Measurements from ENCODE around the gene PRXL2A.
A peak's percentile ranks its signal among the peaks of the same experiment; 100 is the strongest.
"Not testable (repeated sequence)": the region's sequence is repeated elsewhere in the genome, so short reads cannot be mapped to it uniquely, and the experiment has no call there.

The PRXL2A gene

DNA sequence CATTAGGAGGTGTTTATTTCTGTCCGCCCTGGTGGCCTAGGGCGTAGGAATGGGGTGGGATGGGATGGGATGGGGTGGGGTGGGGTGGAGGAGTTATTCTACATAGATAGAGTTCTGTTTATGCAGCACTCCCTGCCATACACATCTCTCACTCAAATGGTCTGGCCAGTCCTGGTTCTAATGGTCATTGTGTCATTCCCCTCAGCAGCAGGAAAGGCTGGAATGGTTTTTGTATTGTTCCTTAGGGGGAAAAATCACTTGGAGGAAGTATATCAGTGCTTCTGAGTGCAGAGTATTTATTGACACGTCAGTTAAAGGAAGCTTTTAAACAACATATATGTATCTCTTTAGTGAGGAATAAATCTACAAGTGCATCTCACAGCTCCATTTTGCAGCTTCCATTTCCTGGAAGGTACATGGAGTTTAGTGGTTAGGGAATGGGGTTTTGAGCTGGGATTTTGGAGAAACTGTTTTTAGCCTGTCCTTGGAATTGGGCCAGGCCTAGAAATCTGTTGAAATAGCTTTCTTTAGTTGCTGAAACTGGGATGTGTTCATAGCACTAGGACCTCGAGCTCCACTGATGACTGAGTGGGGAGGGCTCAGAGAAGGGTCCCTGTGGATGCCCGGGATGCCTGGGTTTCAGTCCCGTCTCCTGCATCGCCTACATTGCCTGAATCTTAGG lies 54.1 kb downstream of the PRXL2A start:
- DNase-seq (ENCODE audit: low spot score): no peak

DNA sequence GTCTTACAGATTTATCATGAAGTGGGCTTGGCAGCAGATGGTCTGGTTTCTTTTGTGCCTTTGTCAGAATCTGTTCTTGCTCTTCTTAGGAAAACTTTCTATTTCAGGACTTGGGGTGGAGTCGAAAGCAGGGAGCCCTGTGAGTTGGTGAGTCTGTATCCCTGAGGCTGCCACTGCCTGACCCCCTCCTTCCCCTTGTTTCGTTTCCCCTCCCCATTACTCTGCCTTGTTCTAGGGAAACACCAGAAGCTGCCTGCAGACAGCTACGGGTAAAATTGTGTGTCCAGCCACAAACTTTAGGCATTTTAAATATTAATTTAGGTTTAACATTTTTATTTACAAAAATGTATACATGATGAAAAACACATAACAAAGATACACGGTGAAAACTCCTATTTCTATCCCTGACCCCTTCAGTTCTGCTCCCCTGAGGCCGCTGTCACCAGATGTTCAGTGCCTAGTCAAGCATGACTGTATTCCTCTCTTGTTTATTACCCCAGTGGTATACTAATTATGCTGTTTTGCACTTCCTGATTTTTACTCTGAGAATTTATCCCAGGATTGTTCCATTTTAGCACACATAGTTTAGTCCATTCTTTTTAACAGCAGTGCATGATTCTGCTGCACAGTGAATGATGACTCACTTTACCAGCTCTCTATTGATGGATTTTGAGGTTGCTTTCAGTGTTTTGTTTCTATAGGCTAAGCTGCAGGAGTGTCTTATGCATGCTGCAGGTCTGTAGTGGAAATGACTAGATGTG lies 54.8 kb downstream of the PRXL2A start:
- no peak for DNase-seq (ENCODE audit: low spot score)

DNA sequence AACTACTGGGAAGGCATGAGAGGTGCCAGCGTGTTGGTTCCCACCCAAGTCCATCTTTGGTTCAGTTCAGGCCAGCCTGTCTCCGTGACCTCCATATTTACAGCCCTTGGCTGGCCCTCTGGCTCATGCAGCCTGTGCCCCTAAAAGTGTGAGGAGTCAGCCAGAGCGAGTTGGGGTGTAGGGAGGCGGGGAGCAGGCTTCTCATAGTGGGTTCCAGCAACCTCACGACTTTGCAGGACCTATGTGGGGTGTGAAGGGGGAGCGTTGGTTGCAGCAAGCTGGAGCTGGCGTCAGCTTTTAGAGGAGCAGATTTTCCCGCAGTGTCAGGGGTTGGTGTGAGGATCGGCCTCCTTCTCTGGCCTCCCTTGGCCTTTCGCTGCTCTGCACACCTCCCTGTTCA lies 55.5 kb downstream of the PRXL2A start:
- DNase-seq (ENCODE audit: low spot score): no peak

- no peak for DNase-seq (ENCODE audit: low spot score)
Measured at GRCh38 chr10:80464557-80465450, 56.5 kb downstream of the PRXL2A start.

- no peak for DNase-seq (ENCODE audit: low spot score)
Measured at GRCh38 chr10:80465451-80465835, 57.1 kb downstream of the PRXL2A start.

- DNase-seq (ENCODE audit: low spot score): no peak
Measured at GRCh38 chr10:80465839-80466590, 57.7 kb downstream of the PRXL2A start.

- no peak for DNase-seq (ENCODE audit: low spot score)
Measured at GRCh38 chr10:80466724-80467326, 58.5 kb downstream of the PRXL2A start.

DNA sequence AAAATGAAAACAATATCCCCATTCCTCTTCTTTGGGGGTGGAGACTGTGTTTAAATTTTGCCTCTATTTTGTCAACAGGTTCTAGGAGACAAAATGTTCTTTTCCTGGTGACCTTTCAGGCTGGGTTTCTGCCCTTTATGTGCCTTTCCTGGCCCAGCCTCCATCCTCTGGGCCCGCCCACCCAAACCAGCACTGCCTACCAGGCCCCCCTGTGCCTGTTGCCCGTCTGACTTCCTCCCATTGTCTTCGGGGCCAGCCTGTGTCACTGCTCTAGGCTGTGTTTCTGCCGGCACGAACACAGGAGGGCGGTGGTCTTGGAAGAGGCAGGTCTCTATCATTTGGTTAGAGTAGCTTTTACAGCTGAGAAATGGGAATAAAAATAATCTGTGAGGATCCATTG lies 59.7 kb downstream of the PRXL2A start:
- no peak for DNase-seq (ENCODE audit: low spot score)

- no peak for DNase-seq (ENCODE audit: low spot score)
Measured at GRCh38 chr10:80468806-80469421, 60.6 kb downstream of the PRXL2A start.

GRCh38 chr10:80470266-80470665 lies 61.9 kb downstream of the PRXL2A start:
- DNase-seq (ENCODE audit: low spot score): no peak

DNA sequence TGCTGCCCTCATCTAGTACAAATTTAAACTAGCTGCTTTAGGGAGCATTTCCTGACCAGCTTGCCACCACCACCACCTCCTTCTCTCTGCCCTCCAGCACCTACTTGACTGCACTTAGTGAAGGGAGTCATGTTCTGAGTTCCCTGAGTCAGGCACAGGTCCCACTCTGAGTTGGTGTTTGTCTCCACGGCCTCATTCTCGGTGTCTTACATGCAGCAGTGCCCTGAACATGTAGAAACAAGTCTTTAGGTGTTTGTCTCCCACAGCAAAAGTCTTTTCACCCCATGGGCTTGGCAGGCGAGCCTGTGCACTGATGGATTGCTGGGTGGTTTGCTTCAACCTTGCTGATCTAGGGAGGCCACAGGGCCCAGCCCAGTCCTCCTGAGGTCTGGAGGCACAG lies 62.6 kb downstream of the PRXL2A start:
- no peak for DNase-seq (ENCODE audit: low spot score)

DNA sequence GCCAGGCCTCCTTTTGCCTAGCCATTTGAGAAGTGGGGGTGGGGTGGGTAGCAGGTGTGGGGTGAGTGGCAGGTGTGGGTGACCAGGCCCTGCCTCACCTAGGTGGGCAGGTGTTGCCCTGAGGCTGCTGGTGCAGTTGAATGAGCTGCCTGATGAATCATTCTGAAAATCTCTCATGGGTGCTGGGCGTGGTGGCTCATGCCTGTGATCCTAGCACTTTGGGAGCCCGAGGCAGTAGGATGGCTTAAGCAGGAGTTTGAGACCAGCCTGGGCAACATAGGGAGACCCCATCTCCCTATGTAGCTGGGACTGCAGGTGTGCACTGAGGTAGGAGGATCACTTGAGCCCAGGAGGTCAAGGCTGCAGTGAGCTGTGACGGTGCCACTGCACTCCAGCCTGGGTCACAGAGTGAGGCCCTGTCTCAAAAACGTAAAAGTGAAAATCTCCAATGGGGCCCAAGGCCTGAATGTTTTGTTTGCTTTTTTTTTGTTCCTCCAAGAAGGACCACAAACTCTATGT lies 63.4 kb downstream of the PRXL2A start:
- peak; percentile 60 for DNase-seq (ENCODE audit: low spot score)

DNA sequence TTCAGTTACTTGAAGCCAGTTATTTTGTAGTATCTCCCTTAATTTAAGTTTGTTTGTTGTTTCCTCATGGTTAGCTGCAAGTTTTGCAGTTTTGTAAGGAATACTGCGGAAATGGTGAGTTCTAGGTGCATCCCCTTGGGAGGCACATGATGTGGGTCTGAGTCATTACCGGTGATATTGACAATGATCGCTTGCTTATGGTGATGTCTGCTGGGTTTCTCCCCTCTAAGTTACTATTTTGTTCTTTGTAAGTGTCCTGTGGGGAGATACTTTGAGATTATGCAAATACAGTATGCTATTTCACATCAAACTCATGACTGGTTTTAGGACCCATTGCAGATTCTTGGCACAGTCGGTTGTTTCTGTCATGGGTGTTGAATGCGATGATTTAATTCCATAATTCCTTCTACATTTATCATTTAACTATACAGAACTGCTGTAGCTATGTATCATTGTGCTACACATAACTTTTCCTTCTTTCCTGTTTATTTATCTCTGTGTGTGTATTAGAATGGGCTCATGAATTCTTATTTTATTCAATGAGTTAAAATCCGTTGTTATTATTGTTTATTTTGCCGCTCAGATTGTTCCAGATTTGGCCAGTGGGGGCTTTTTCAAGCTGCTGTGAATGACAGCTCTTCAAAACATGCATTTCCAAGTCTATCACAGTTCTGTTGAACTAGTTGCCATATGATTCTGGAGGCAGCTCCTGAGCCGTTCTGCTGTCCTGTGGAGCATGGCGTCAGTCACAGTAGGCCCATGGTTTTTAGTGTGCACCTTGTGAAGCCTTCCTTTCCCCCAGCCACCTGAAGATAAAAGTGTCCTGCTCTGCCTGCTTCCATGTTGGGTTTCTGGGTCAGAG lies 64.1 kb downstream of the PRXL2A start:
- DNase-seq (ENCODE audit: low spot score): no peak

- DNase-seq (ENCODE audit: low spot score): no peak
Measured at GRCh38 chr10:80473096-80473657, 64.8 kb downstream of the PRXL2A start.

DNA sequence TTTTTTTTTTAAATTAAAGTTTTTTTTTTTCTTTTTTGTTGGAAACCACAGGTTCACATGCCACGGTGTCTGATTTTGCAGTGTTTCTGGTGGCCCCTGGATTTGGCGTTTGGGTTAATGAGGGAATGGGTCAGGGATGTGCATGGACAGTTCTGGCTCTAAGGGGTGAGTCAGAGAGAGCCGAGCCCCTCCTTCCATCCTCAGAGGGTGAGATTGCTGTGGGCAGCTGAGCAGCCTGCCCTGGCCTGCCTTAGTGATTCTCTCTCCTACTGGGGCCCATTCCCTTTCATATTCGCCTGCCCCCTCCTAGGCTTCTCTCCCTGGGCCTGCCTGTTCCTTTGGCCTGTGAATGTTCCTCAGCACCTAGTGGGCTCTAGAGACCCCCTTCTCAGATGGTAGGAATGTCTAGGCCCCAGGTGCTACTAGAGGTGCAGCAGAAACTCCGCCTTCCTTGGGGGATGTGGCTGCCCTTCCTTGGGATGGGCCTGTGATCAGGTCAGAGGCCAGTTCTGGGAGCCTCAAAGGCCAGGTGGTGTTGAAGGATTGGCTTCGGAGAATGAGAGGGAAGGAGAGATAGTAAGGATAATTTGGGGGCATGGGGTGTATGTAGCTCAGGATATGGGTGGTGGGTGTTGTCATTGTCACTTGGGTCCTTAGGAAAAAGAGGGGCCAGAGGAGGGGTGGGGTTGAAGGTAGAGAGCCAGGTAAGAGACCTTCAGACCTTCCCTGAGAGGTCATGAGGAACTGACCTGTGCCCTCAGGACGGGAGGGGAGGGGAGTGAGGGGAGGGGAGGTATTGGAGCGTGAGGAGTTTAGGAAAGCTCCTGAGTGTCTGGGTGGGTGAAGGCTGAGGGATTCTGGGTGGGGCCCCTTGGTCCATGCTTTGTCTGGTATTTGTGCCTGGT lies 65.6 kb downstream of the PRXL2A start:
- DNase-seq (ENCODE audit: low spot score): no peak

- no peak for DNase-seq (ENCODE audit: low spot score)
Measured at GRCh38 chr10:80474597-80474910, 66.2 kb downstream of the PRXL2A start.

DNA sequence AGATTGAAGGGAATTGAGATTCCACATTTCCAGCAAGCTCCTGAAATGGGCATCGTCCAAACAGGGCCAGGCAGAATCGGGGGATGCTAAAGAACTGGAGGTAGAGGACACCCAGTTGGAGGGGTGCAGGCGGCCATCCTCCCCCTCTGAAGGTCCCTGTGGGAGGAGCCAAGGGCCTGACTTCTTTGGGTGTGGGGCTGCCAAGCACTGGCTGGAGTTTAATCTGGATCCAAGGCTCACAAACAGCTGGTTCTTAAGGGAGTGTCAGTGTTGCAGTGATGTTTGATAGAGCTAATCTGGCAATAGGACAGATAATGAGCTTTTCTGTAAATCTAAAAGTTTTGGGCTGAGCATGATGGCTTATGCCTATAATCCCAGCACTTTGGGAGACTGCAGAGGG lies 66.6 kb downstream of the PRXL2A start:
- DNase-seq (ENCODE audit: low spot score): no peak

DNA sequence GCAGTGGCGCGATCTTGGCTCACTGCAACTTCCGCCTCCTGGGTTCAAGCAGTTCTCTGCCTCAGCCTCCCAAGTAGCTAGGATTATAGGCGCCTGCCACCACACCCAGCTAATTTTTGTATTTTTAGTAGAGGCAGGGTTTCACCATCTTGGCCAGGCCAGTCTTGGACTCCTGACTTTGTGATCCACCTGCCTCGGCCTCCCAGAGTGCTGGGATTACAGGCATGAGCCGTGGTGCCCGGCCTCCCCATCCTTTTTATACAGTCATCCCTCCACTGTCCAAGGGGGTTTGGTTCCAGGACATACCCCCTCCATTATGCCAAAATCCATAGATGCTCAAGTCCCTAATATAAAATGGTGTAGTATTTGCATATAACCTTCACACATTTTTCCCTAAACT lies 67.3 kb downstream of the PRXL2A start:
- not testable (repeated sequence) for DNase-seq (ENCODE audit: low spot score)

DNA sequence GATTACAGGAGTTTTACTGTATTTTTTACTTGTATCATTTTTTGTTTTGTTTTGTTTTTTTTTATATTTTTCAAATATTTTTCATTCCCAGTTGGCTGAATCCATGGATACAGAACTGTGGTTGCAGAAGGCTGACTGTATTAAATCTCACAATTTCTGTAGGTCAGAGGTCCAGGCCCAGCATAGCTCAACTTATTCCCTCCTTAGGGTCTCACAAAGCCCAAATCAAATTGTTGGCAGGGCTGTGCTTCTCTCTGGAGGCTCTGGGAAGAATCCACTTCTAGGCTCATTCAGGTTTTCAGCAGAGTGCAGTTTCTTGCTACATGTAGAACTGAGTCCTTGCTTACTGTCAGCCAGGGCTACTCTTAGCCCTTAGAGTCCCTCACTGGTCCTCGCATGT lies 68.3 kb downstream of the PRXL2A start:
- DNase-seq (ENCODE audit: low spot score): no peak

Data from LoVo (cell line).